GM08714 (cell line): ENCODE data around the gene FA2H.
"Not testable (repeated sequence)": the region's sequence is repeated elsewhere in the genome, so short reads cannot be mapped to it uniquely, and the experiment has no call there.

Source experiments
- H3K4me3 ChIP-seq: fragments of 200-500 bp; sonication (Bioruptor generic); 2 replicates; pipeline ENCODE4 v1.5.1; 2014; ENCODE audit warnings: mild to moderate bottlenecking, low read length, inconsistent platforms
- ZNF274 ChIP-seq: IDR thresholded peaks from 2 replicates; pipeline ENCODE4 v1.6.1; 2012; ENCODE audit warnings: mild to moderate bottlenecking, low read depth, low read length

Gene FA2H

GRCh38 chr16:74677868-74678267 is 96.8 kb downstream of the FA2H start:
- H3K4me3 ChIP-seq: no peak overlapping the region
- TF ChIP-seq ZNF274: no peak

- no peak overlapping the region for H3K4me3 ChIP-seq
These were observed 100.7 kb downstream of the FA2H start for GRCh38 chr16:74673876-74674275.

GRCh38 chr16:74668877-74669276 is 105.7 kb downstream of the FA2H start:
- not testable (repeated sequence) for H3K4me3 ChIP-seq

More at GRCh38 chr16:74673876-74674275, 100.7 kb downstream of the FA2H start:
- no peak for TF ChIP-seq ZNF274

GRCh38 chr16:74667255-74667700 is 107.3 kb downstream of the FA2H start:
- peak overlapping the region; percentile 53 for H3K4me3 ChIP-seq
- no peak for TF ChIP-seq ZNF274

- no peak for TF ChIP-seq ZNF274
- peak within 1 kb of the TSS; percentile 73 for H3K4me3 ChIP-seq
These were observed 108.0 kb downstream of the FA2H start, which contains the start of gene RFWD3 for GRCh38 chr16:74666425-74667254. TSS of gene RFWD3 (minus strand) at chr16:74666877. CDS start at chr16:74661449, 5,428 bp downstream.

GRCh38 chr16:74666010-74666421 is 108.6 kb downstream of the FA2H start:
- TF ChIP-seq ZNF274: no peak
- peak overlapping the region; percentile 73 for H3K4me3 ChIP-seq
